NT2/D1 (cell line): ENCODE measurements around the gene ATP8B4.

Source experiments
- DNase-seq: peaks from one replicate; pipeline ENCODE4 v3.0.0-alpha.2; 2011; ENCODE audit warnings: low read depth, low spot score
- H3K27me3 ChIP-seq: 2 replicates; pipeline ENCODE4 v1.6.0; 2011; ENCODE audit warnings: mild to moderate bottlenecking; ENCODE audit not compliant: insufficient read length, insufficient read depth
- H3K36me3 ChIP-seq: 2 replicates; pipeline ENCODE4 v1.6.1; 2011; ENCODE audit warnings: mild to moderate bottlenecking, low read length, mixed read lengths; ENCODE audit not compliant: insufficient read depth, insufficient read length
- H3K4me1 ChIP-seq: 2 replicates; pipeline ENCODE4 v1.5.1; 2011; ENCODE audit not compliant: insufficient read depth, insufficient read length
- H3K4me3 ChIP-seq: 2 replicates; pipeline ENCODE4 v1.5.1; 2011; ENCODE audit warnings: low read depth; ENCODE audit not compliant: insufficient read length
- H3K9ac ChIP-seq: 2 replicates; pipeline ENCODE4 v1.6.0; 2011; ENCODE audit warnings: low read depth; ENCODE audit not compliant: insufficient read length
- H3K9me3 ChIP-seq: 2 replicates; pipeline ENCODE4 v1.5.1; 2011; ENCODE audit warnings: mild to moderate bottlenecking, low read length; ENCODE audit not compliant: insufficient read depth
- SUZ12 ChIP-seq: IDR thresholded peaks from 2 replicates; pipeline ENCODE4 v1.6.1; 2011; ENCODE audit not compliant: insufficient read length, insufficient read depth; ENCODE audit errors: extremely low read depth
- YY1 ChIP-seq: IDR thresholded peaks from 2 replicates; pipeline ENCODE4 v1.6.1; 2011; ENCODE audit not compliant: insufficient read length, insufficient read depth
- ZNF274 ChIP-seq: IDR thresholded peaks from 2 replicates; pipeline ENCODE4 v1.6.1; 2011; ENCODE audit warnings: mild to moderate bottlenecking, low read depth, low read length

The ATP8B4 gene

GRCh38 chr15:49900903-49901235 is 218.2 kb downstream of the ATP8B4 start:
- H3K36me3 ChIP-seq, result no peaks in the 10 kb centered on the region
- TF ChIP-seq SUZ12 (no peak), YY1 (no peak), ZNF274 (no peak)
- no peak overlapping the region for H3K9ac ChIP-seq
- no peaks in the 10 kb centered on the region for H3K27me3 ChIP-seq
- no peak for DNase-seq
- H3K4me1 ChIP-seq, result no peaks in the 10 kb centered on the region
- no peaks in the 10 kb centered on the region for H3K9me3 ChIP-seq
- no peak overlapping the region for H3K4me3 ChIP-seq

GRCh38 chr15:49900006-49900902 is 218.8 kb downstream of the ATP8B4 start:
- no peak for DNase-seq
- no peaks in the 10 kb centered on the region for H3K9me3 ChIP-seq
- no peaks in the 10 kb centered on the region for H3K27me3 ChIP-seq
- no peak overlapping the region for H3K9ac ChIP-seq
- no peak overlapping the region for H3K4me3 ChIP-seq
- no peaks in the 10 kb centered on the region for H3K4me1 ChIP-seq
- no peaks in the 10 kb centered on the region for H3K36me3 ChIP-seq
- TF ChIP-seq ZNF274, result no peak
- no peak for TF ChIP-seq SUZ12
- TF ChIP-seq YY1, result no peak

- H3K4me3 ChIP-seq, result no peak overlapping the region
- no peak for TF ChIP-seq SUZ12
- no peak for TF ChIP-seq ZNF274
- no peak for TF ChIP-seq YY1
- no peaks in the 10 kb centered on the region for H3K36me3 ChIP-seq
Measured at GRCh38 chr15:49898575-49899283, 220.3 kb downstream of the ATP8B4 start.

GRCh38 chr15:49898097-49898496 is 220.9 kb downstream of the ATP8B4 start:
- H3K36me3 ChIP-seq, result no peaks in the 10 kb centered on the region
- H3K4me3 ChIP-seq, result no peak overlapping the region
- H3K9ac ChIP-seq, result no peak overlapping the region
- no peaks in the 10 kb centered on the region for H3K9me3 ChIP-seq
- DNase-seq, result no peak
- no peaks in the 10 kb centered on the region for H3K27me3 ChIP-seq
- no peaks in the 10 kb centered on the region for H3K4me1 ChIP-seq
- no peak for TF ChIP-seq YY1
- no peak for TF ChIP-seq ZNF274
- no peak for TF ChIP-seq SUZ12

More at GRCh38 chr15:49898575-49899283, 220.3 kb downstream of the ATP8B4 start:
- H3K4me1 ChIP-seq, result no peaks in the 10 kb centered on the region
- no peak for DNase-seq
- H3K27me3 ChIP-seq, result no peaks in the 10 kb centered on the region
- H3K9ac ChIP-seq, result no peak overlapping the region
- H3K9me3 ChIP-seq, result no peaks in the 10 kb centered on the region

GRCh38 chr15:49895347-49896223 is 223.4 kb downstream of the ATP8B4 start:
- DNase-seq, result peak; percentile 27
- Histone ChIP-seq H3K27me3 (no peaks in the 10 kb centered on the region), H3K4me1 (no peaks in the 10 kb centered on the region), H3K9ac (no peak overlapping the region), H3K36me3 (no peaks in the 10 kb centered on the region), H3K9me3 (no peaks in the 10 kb centered on the region), H3K4me3 (no peak overlapping the region)
- TF ChIP-seq ZNF274 (no peak), YY1 (no peak), SUZ12 (no peak)

- Histone ChIP-seq H3K9me3 (no peaks in the 10 kb centered on the region), H3K4me1 (no peaks in the 10 kb centered on the region), H3K9ac (no peak overlapping the region), H3K36me3 (no peaks in the 10 kb centered on the region), H3K4me3 (no peak overlapping the region), H3K27me3 (no peaks in the 10 kb centered on the region)
- DNase-seq, result no peak
- TF ChIP-seq ZNF274 (no peak), SUZ12 (no peak), YY1 (no peak)
Measured at GRCh38 chr15:49890689-49891088, 228.3 kb downstream of the ATP8B4 start.
